GM23338 (cell line): Measurements from ENCODE around the gene RMND5A. TPM values are rescaled to one million over a fixed set of nuclear protein-coding genes. Genes with fewer than 3 reads are reported as not detected.

Experiments
- ATAC-seq: fragments of 200-7000 bp; cut with Tn5 transposase; 3 replicates; pipeline ENCODE4 v1.9.1; 2020
- DNase-seq: peaks from one replicate; pipeline ENCODE4 v3.0.0-alpha.2; 2015; ENCODE audit warnings: low spot score
- H2AFZ ChIP-seq: fragments of 200-600 bp; sonication (generic); 2 replicates; pipeline ENCODE4 v1.8.0; 2016; ENCODE audit warnings: antibody characterized with exemption, mild to moderate bottlenecking, moderate library complexity
- H3F3A ChIP-seq: fragments of 200-600 bp; sonication (generic); replicated peaks from 2 replicates; pipeline ENCODE4 v1.8.0; 2017; ENCODE audit warnings: antibody characterized with exemption, mixed run types, low read depth
- H3K27ac ChIP-seq: fragments of 200-600 bp; sonication (generic); 2 replicates; pipeline ENCODE4 v1.6.1; 2016; ENCODE audit warnings: low read depth
- H3K27me3 ChIP-seq: fragments of 200-600 bp; sonication (generic); 2 replicates; pipeline ENCODE4 v1.8.0; 2016; ENCODE audit warnings: mild to moderate bottlenecking, mixed run types, moderate library complexity; ENCODE audit not compliant: insufficient read depth
- H3K36me3 ChIP-seq: fragments of 200-600 bp; sonication (generic); 2 replicates; pipeline ENCODE4 v1.8.0; 2016; ENCODE audit warnings: mild to moderate bottlenecking; ENCODE audit not compliant: insufficient read depth
- H3K4me1 ChIP-seq: fragments of 200-600 bp; sonication (generic); 2 replicates; pipeline ENCODE4 v1.8.0; 2016; ENCODE audit warnings: mild to moderate bottlenecking, moderate library complexity; ENCODE audit not compliant: insufficient read depth
- H3K4me2 ChIP-seq: fragments of 200-600 bp; sonication (generic); 2 replicates; pipeline ENCODE4 v1.7.1; 2017; ENCODE audit warnings: mixed run types
- H3K4me3 ChIP-seq: fragments of 200-600 bp; sonication (generic); 2 replicates; pipeline ENCODE4 v1.6.1; 2016; ENCODE audit warnings: mixed run types
- H3K79me2 ChIP-seq: fragments of 200-600 bp; sonication (generic); replicated peaks from 2 replicates; pipeline ENCODE4 v1.8.0; 2017; ENCODE audit warnings: mild to moderate bottlenecking; ENCODE audit not compliant: insufficient read depth
- H3K9me2 ChIP-seq: fragments of 200-600 bp; sonication (generic); 2 replicates; pipeline ENCODE4 v1.8.0; 2017; ENCODE audit not compliant: insufficient read depth
- H4K20me1 ChIP-seq: fragments of 200-600 bp; sonication (generic); replicated peaks from 2 replicates; pipeline ENCODE4 v1.8.0; 2017; ENCODE audit warnings: mild to moderate bottlenecking; ENCODE audit not compliant: insufficient read depth
- H3K27ac Mint-ChIP-seq: 2 replicates; pipeline ENCODE4 v1.8.0; 2020; ENCODE audit warnings: inconsistent platforms, mild to moderate bottlenecking, moderate library complexity, mixed read lengths
- H3K27me3 Mint-ChIP-seq: 3 replicates; pipeline ENCODE4 v1.8.0; 2022; ENCODE audit warnings: low read depth, mild to moderate bottlenecking, moderate library complexity, mixed read lengths, inconsistent platforms; ENCODE audit not compliant: insufficient read depth, poor library complexity
- H3K36me3 Mint-ChIP-seq: 3 replicates; pipeline ENCODE4 v1.8.0; 2021; ENCODE audit warnings: low read depth, mild to moderate bottlenecking, inconsistent platforms, moderate library complexity, mixed read lengths
- H3K4me1 Mint-ChIP-seq: 3 replicates; pipeline ENCODE4 v1.8.0; 2020; ENCODE audit warnings: mild to moderate bottlenecking, inconsistent platforms, mixed read lengths
- H3K4me3 Mint-ChIP-seq: 3 replicates; pipeline ENCODE4 v1.8.0; 2021; ENCODE audit warnings: moderate library complexity, mild to moderate bottlenecking, inconsistent platforms, mixed read lengths
- H3K9me3 Mint-ChIP-seq: 3 replicates; pipeline ENCODE4 v1.8.0; 2020; ENCODE audit warnings: moderate library complexity, mild to moderate bottlenecking, inconsistent platforms, mixed read lengths
- CREB1 ChIP-seq: fragments of 250-450 bp; sonication (Bioruptor Pico); IDR thresholded peaks from 2 replicates; pipeline ENCODE4 v1.5.0; 2020; ENCODE audit warnings: low read depth, mild to moderate bottlenecking, moderate library complexity
- ETS1 ChIP-seq: IDR thresholded peaks from 2 replicates; pipeline ENCODE4 v1.6.1; 2016; ENCODE audit warnings: antibody characterized with exemption
- EZH2 ChIP-seq: fragments of 200-600 bp; sonication (generic); IDR thresholded peaks from one replicate; pipeline ENCODE4 v1.8.0; 2017; ENCODE audit warnings: antibody characterized with exemption, mild to moderate bottlenecking, low read depth; ENCODE audit not compliant: unreplicated experiment
- EZH2phosphoT487 ChIP-seq: fragments of 200-600 bp; sonication (generic); IDR thresholded peaks from one replicate; pipeline ENCODE4 v1.8.1; 2018; ENCODE audit warnings: antibody characterized with exemption; ENCODE audit not compliant: unreplicated experiment
- JUNB ChIP-seq: IDR thresholded peaks from one replicate; pipeline ENCODE4 v1.6.1; 2016; ENCODE audit warnings: antibody characterized with exemption; ENCODE audit not compliant: unreplicated experiment
- POLR2AphosphoS5 ChIP-seq: IDR thresholded peaks from 2 replicates; pipeline ENCODE4 v1.6.1; 2016; ENCODE audit warnings: antibody characterized with exemption, low read depth
- REST ChIP-seq: IDR thresholded peaks from one replicate; pipeline ENCODE4 v1.6.1; 2018; ENCODE audit warnings: antibody characterized with exemption; ENCODE audit not compliant: unreplicated experiment
- STAT1 ChIP-seq: IDR thresholded peaks from one replicate; pipeline ENCODE4 v1.6.1; 2016; ENCODE audit warnings: antibody characterized with exemption; ENCODE audit not compliant: unreplicated experiment
- ZNF114 ChIP-seq: fragments of 250-450 bp; sonication (Bioruptor Pico); IDR thresholded peaks from 2 replicates; pipeline ENCODE4 v1.5.0; 2020; ENCODE audit warnings: mild to moderate bottlenecking, moderate library complexity
- ZNF331 ChIP-seq: fragments of 250-450 bp; sonication (Bioruptor Pico); IDR thresholded peaks from 2 replicates; pipeline ENCODE4 v1.5.0; 2020; ENCODE audit warnings: low read depth, mild to moderate bottlenecking, moderate library complexity
- ZNF462 ChIP-seq: fragments of 250-450 bp; sonication (Bioruptor Pico); IDR thresholded peaks from 2 replicates; pipeline ENCODE4 v1.5.0; 2020; ENCODE audit warnings: mild to moderate bottlenecking, moderate library complexity
- polyA plus RNA-seq: library from polyadenylated mRNA; unstranded; fragments of >200 nt; fragmentation: Nextera tagmentation; extraction: Ambion mirVana; gene quantifications from 2 replicates; pipeline ENCODE4 v1.2.1, GENCODE V29; 2016
- total RNA-seq: library from RNA; depleted of rRNA; stranded (reverse); fragments of >200 nt; shearing (Covaris generic); gene quantifications from 2 replicates; pipeline ENCODE4 v1.2.3, GENCODE V29; 2014

RMND5A gene
- total and polyA plus RNA-seq, 2 experiments from 2014 or later: 24.0 to 87.9 TPM

GRCh38 chr2:86791573-86791972 lies 71.5 kb downstream of the RMND5A start:
- Histone ChIP-seq H3K4me2 (peak overlapping the region; percentile 80; the same call in 1 of the 2 replicates), H2AFZ (peak overlapping the region; percentile 89; the same call in 1 of the 2 replicates), H3K27me3 (peaks cover 62% of the 10 kb centered on the region)

GRCh38 chr2:86793752-86794151 lies 73.7 kb downstream of the RMND5A start:
- Histone ChIP-seq H3K4me2 (no peak overlapping the region), H3K27ac (no peak overlapping the region), H3K9me2 (no peaks in the 10 kb centered on the region), H4K20me1 (no peaks in the 10 kb centered on the region), H2AFZ (no peak overlapping the region), H3K4me3 (no peak overlapping the region), H3K27me3 (peaks cover 44% of the 10 kb centered on the region), H3K36me3 (peaks cover 6% of the 10 kb centered on the region; the same call in 1 of the 2 replicates), H3F3A (no peaks in the 10 kb centered on the region), H3K79me2 (no peaks in the 10 kb centered on the region), H3K4me1 (0 out of 2 replicates have a peak, but pooled peaks cover 5% of the 10 kb centered on the region)
- H3K27ac Mint-ChIP-seq: no peak overlapping the region
- TF ChIP-seq POLR2AphosphoS5 (no peak), EZH2phosphoT487 (no peak), EZH2 (no peak), REST (no peak), ZNF462 (CRISPR knock-in tag) (no peak), ETS1 (no peak), ZNF114 (no peak)
- H3K27me3 Mint-ChIP-seq: peaks cover 38% of the 10 kb centered on the region
- H3K9me3 Mint-ChIP-seq: peaks cover 31% of the 10 kb centered on the region
- no peak for DNase-seq
- no peak overlapping the region for H3K4me3 Mint-ChIP-seq
- peaks cover 16% of the 10 kb centered on the region; the same call in 2 of the 3 replicates for H3K36me3 Mint-ChIP-seq
- H3K4me1 Mint-ChIP-seq: peaks cover 14% of the 10 kb centered on the region
- no peak for ATAC-seq

More at GRCh38 chr2:86791573-86791972, 71.5 kb downstream of the RMND5A start:
- Mint-ChIP-seq H3K27ac (no peak overlapping the region), H3K36me3 (peaks cover 10% of the 10 kb centered on the region; the same call in 2 of the 3 replicates), H3K4me1 (peaks cover 16% of the 10 kb centered on the region), H3K9me3 (peaks cover 25% of the 10 kb centered on the region), H3K4me3 (peak overlapping the region; percentile 67), H3K27me3 (peaks cover 50% of the 10 kb centered on the region)
- TF ChIP-seq STAT1 (no peak), POLR2AphosphoS5 (no peak), JUNB (no peak), EZH2phosphoT487 (no peak), ZNF331 (CRISPR knock-in tag) (no peak), CREB1 (no peak)
- Histone ChIP-seq H3K4me3 (peak overlapping the region; percentile 57), H3K79me2 (no peaks in the 10 kb centered on the region), H4K20me1 (no peaks in the 10 kb centered on the region), H3K4me1 (0 out of 2 replicates have a peak, but pooled peaks cover 5% of the 10 kb centered on the region), H3K9me2 (no peaks in the 10 kb centered on the region), H3F3A (no peaks in the 10 kb centered on the region), H3K36me3 (peaks cover 4% of the 10 kb centered on the region; the same call in 1 of the 2 replicates), H3K27ac (no peak overlapping the region)
- ATAC-seq: peak; percentile 26
- peak; percentile 43 for DNase-seq
